HG03342 (cell line): ENCODE results near the gene CXCL16.
"Not testable (repeated sequence)": the region's sequence is repeated elsewhere in the genome, so short reads cannot be mapped to it uniquely, and the experiment has no call there.

Source experiments
- ATAC-seq: cut with Tn5 transposase; IDR thresholded peaks from one replicate; pipeline ENCODE4 v1.9.1; 2021; ENCODE audit warnings: mild to moderate bottlenecking, moderate library complexity; ENCODE audit not compliant: unreplicated experiment

The CXCL16 gene

DNA sequence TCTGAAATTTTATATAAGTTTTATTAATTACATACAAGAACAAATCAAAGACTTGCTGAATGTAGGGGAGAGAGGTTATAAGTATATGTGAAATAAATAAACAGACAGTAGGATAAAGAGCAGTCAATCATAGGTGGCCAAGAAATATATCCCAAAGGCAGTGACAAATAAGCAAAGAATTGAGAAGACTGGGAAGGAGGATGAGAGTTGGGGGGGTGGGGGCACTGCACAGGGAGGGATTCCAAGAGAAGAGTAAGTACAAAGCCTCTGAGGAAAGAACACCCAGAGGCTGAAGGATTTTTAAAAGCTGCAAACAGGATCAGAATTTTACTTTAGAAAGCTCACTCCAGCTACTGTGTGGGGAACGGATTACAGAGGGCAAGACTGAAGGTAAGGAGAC, 38.6 kb downstream of the CXCL16 start:
- no peak for ATAC-seq

DNA sequence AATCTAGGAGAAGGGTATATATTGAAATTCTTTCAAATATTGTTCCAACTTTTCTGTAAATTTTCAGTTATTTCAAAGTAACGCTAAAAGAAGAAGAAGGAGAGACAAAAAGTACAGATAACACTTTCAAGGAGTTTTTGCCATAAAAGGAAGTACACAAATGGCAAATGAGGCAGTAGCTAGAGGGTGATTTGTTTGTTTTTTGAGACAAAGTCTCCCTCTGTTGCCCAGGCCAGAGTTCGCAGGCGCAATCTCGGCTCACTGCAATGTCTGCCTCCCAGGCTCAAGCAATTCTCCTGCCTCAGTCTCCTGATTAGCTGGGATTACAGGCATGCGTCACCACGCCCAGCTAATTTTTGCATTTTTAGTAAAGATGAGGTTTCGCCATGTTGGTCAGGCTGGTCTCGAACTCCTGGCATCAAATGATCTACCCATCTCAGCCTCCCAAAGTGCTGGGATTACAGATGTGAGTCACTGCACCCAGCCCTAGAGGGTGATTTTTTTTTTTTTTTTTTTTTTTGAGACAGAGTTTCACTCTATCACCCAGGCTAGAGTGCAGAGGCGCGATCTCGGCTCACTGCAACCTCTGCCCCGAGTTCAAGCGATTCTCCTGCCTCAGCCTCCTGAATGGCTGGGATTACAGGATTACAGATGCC, 40.2 kb downstream of the CXCL16 start:
- ATAC-seq = not testable (repeated sequence)

DNA sequence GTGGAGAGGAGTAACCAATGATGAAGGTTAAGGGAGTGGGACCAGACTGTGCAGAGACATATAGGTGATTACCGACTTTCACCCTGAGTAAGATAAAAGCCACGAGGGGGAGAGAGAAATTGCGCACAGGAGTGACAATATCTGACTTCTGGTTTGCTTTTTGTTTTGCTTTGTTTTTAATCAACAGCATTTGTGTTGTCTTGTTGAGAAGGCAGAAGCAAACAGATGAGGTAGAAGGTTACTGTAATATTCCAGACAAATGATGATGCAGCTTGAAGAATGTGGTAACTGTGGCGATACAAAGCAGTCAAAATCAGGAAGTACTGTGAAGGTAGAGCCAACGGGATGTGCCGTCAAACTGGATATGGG, 43.3 kb downstream of the CXCL16 start:
- ATAC-seq = no peak

DNA sequence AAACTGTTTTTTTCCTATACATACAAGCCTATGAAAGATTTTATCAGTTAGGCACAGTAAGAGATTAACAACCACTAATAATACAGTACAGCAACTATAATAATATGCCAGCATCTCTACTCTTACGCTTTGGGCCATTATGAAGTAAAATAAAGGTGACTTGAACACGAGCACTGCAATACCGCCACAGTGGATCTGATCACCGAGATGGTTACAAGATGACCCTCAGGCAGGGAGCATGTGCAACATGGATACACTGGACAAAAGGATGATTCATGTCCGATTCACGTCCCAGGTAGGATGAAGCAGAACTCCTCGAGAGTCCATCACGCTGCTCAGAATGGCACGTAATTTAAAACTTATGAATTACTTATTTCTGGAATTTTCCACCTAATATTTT, 46.3 kb downstream of the CXCL16 start:
- no peak for ATAC-seq

DNA sequence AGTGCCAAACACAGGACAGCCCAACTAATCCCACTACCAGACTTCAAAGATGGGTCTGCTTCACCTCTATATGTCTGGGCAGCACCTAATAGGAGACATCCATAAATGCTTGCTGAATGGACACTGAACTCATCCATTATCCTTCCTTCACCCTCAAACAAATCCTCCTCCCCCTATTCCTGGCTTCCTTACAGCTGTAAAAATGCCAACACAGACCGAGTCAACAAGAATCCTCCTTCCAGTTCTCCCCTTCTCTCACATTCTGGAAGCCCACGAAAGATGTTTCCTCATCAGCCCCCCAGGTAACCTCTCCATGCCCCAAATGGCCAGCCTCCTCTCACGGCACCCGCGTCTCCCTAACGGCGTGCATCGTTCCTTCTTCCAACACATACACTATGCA, 48.0 kb downstream of the CXCL16 start:
- ATAC-seq = no peak

DNA sequence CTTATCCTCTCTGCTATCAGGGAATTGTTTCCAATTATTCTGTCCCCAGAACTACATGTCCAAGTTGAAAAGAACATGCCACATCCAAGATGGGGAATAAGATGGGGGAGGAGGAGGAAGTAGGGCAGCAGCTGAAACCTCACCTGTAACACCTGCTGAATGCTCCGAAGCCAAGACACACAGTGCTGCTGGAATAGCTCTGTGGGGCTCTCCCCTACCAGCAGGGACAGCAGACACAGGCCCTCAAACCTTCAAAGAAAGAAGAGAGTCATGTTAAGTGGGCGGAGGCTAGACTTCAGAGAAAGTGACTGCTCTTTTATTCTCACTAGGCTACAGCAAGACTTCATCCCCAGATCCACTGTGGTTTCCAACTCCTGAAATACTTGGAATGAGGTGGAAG, 49.0 kb downstream of the CXCL16 start:
- ATAC-seq = no peak

DNA sequence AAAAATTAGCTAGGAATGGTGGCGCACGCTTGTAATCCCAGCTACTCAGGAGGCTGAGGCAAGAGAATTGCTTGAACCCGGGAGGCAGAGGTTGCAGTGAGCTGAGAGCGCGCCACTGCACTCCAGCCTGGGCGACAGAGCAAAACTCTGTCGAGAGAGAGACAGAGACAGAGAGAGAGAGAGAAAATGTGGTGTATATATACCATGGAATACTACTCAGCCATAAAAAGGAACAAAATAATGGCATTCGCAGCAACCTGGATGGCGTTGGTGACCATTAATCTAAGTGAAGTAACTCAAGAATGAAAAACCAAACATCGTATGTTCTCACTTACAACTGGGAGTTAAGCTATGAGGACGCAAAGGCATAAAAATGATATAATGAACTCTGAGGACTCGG, 49.9 kb downstream of the CXCL16 start:
- not testable (repeated sequence) for ATAC-seq

DNA sequence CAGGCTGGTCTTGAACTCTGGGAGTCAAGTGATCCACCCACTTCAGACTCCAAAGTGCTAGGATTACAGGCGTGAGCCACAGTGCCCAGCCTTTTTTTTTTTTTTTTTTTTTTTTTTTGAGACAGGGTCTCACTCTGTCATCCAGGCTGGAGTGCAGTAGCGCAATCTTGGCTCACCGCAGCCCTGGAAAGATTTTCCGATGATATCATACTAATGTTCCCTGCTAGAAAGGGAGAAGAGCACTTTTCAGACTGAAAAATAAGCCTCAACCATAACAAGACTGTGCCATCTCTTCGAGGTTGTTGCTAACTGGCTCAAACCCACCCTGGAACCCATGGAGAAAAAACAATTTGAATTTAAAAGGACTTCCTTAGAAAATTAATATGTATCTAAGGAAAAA, 56.0 kb downstream of the CXCL16 start:
- not testable (repeated sequence) for ATAC-seq
